ENCODE data around the gene CDKAL1.

DNA sequence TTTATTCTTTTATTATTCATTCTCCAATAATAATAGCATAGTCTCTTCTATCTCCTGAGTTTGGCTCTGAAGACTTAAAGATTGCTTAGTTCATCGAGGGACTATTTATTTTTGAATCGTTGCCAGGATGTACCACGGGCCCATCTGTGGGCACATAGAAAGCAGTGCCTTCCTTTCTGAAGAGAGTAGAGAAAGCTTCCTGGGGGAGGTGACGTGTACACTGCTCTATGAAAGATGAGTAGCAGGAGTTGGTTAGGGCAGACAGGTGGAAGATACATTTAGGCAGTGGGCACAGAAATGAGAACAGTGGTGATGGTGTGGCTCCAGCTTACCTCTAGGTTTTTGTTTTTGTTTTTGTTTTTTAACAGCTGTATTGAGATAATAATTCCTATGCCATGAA lies 98.4 kb downstream of the CDKAL1 start:
- no peak for TF ChIP-seq POLR2AphosphoS5 (IDR thresholded peaks at IDR 0.05)
- no peak for TF ChIP-seq EP300 (IDR thresholded peaks at IDR 0.05)
- TF ChIP-seq, protein P1, sequence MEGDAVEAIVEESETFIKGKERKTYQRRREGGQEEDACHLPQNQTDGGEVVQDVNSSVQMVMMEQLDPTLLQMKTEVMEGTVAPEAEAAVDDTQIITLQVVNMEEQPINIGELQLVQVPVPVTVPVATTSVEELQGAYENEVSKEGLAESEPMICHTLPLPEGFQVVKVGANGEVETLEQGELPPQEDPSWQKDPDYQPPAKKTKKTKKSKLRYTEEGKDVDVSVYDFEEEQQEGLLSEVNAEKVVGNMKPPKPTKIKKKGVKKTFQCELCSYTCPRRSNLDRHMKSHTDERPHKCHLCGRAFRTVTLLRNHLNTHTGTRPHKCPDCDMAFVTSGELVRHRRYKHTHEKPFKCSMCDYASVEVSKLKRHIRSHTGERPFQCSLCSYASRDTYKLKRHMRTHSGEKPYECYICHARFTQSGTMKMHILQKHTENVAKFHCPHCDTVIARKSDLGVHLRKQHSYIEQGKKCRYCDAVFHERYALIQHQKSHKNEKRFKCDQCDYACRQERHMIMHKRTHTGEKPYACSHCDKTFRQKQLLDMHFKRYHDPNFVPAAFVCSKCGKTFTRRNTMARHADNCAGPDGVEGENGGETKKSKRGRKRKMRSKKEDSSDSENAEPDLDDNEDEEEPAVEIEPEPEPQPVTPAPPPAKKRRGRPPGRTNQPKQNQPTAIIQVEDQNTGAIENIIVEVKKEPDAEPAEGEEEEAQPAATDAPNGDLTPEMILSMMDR (IDR thresholded peaks at IDR 0.05) = no peak
- no peak for TF ChIP-seq POLR2A (IDR thresholded peaks at IDR 0.05)
